B cell (primary cell): ENCODE data around the gene RFX8. TPM values are rescaled to one million over a fixed set of nuclear protein-coding genes. Genes with fewer than 3 reads are reported as not detected.

Experiments
- ATAC-seq: fragments of 200-7000 bp; cut with Tn5 transposase; one replicate; pipeline ENCODE4 v1.10.0; 2021; ENCODE audit warnings: low read depth, mild to moderate bottlenecking, moderate number of reproducible peaks, moderate library complexity
- CTCF ChIA-PET: fragments of 350-600 bp; sonication (Branson Sonifier 250); formaldehyde crosslinking; loops from one replicate; lab custom pipeline; 2021; ENCODE audit warnings: antibody characterized with exemption, inconsistent platforms; lab: Charles Lee
- POLR2A ChIA-PET: fragments of 350-600 bp; sonication (Branson Sonifier 250); formaldehyde crosslinking; loops from one replicate; lab custom pipeline; 2021; ENCODE audit warnings: antibody characterized with exemption; lab: Charles Lee
- DNase-seq: peaks from one replicate; pipeline ENCODE4 v3.0.0; 2013
- H2AFZ ChIP-seq: 2 replicates; pipeline ENCODE4 v1.6.1; 2012; ENCODE audit warnings: mild to moderate bottlenecking, low read depth, low read length; ENCODE audit not compliant: insufficient read depth, poor library complexity, severe bottlenecking
- H3K27ac ChIP-seq, 2 donors: 1 replicate in 1 of 2; 2 replicates in 1 of 2; pipeline ENCODE4 v1.5.1; 2012 to 2013; ENCODE audit warnings: low read length in 2 of 2, mild to moderate bottlenecking in 2 of 2, moderate library complexity in 1 of 2
- H3K27me3 ChIP-seq, 4 experiments: fragments of 200-600 bp in 1 of 4; sonication (generic) in 1 of 4; replicated peaks in 1 of 4; 1 replicate in 2 of 4; 2 replicates in 2 of 4; pipeline versions ENCODE4 v1.6.1 to v1.7.0; 2013 to 2016; ENCODE audit warnings: low read length in 3 of 4, mild to moderate bottlenecking in 2 of 4, mixed read lengths in 1 of 4, moderate library complexity in 1 of 4; ENCODE audit not compliant: insufficient read depth in 4 of 4, control insufficient read depth in 3 of 4; ENCODE audit errors: control extremely low read depth in 1 of 4
- H3K36me3 ChIP-seq, 2 experiments: replicated peaks in 1 of 2; 1 replicate in 1 of 2; 2 replicates in 1 of 2; pipeline versions ENCODE4 v1.6.1 to v1.7.1; 2013; ENCODE audit warnings: low read length in 1 of 2; ENCODE audit not compliant: insufficient read depth in 2 of 2, control insufficient read depth in 1 of 2; ENCODE audit errors: control extremely low read depth in 1 of 2, extremely low read depth in 1 of 2
- H3K4me1 ChIP-seq, 2 donors: fragments of 200-600 bp in 1 of 2; sonication (generic) in 1 of 2; 1 replicate in 1 of 2; 2 replicates in 1 of 2; pipeline versions ENCODE4 v1.5.1 to v1.6.1; 2013 to 2017; ENCODE audit warnings: low read length in 2 of 2; ENCODE audit not compliant: control insufficient read depth in 2 of 2, insufficient read depth in 2 of 2
- H3K4me2 ChIP-seq: replicated peaks from 2 replicates; pipeline ENCODE3; 2012; ENCODE audit warnings: mild to moderate bottlenecking, low read depth, low read length; ENCODE audit not compliant: poor library complexity, severe bottlenecking
- H3K4me3 ChIP-seq, 5 experiments: fragments of 200-600 bp in 1 of 5; sonication (generic) in 1 of 5; 1 replicate in 3 of 5; 2 replicates in 2 of 5; pipeline versions ENCODE4 v1.5.1 to v1.7.0; 2011 to 2016; ENCODE audit warnings: low read length in 4 of 5, mild to moderate bottlenecking in 4 of 5, low read depth in 2 of 5, control low read depth in 1 of 5, moderate library complexity in 1 of 5; ENCODE audit not compliant: insufficient read depth in 1 of 5; ENCODE audit errors: control extremely low read depth in 1 of 5, extremely low read depth in 1 of 5
- H3K79me2 ChIP-seq: fragments of 200-600 bp; sonication (generic); one replicate; pipeline ENCODE4 v1.6.0; 2016; ENCODE audit warnings: low read length; ENCODE audit not compliant: control insufficient read depth, insufficient read depth
- H3K9ac ChIP-seq: fragments of 200-600 bp; sonication (generic); 2 replicates; pipeline ENCODE4 v1.6.1; 2017; ENCODE audit warnings: mild to moderate bottlenecking, low read length, moderate library complexity
- H3K9me3 ChIP-seq, 3 donors: one replicate each; pipeline versions ENCODE4 v1.6.1 to v1.7.1; 2013; ENCODE audit warnings: low read length in 2 of 3; ENCODE audit not compliant: control insufficient read depth in 2 of 3, insufficient read depth in 1 of 3; ENCODE audit errors: control extremely low read depth in 1 of 3
- H4K20me1 ChIP-seq: 2 replicates; pipeline ENCODE4 v1.6.0; 2012; ENCODE audit warnings: mild to moderate bottlenecking, low read length; ENCODE audit not compliant: insufficient read depth, control insufficient read depth, poor library complexity, severe bottlenecking
- H3K27ac Mint-ChIP-seq: one replicate; pipeline ENCODE4 v1.8.0; 2021; ENCODE audit warnings: mixed read lengths
- H3K27me3 Mint-ChIP-seq: one replicate; pipeline ENCODE4 v1.8.0; 2021; ENCODE audit warnings: mixed read lengths
- H3K4me1 Mint-ChIP-seq: one replicate; pipeline ENCODE4 v1.8.0; 2021; ENCODE audit warnings: mixed read lengths
- H3K4me3 Mint-ChIP-seq: one replicate; pipeline ENCODE4 v1.8.0; 2021; ENCODE audit warnings: mixed read lengths
- H3K9me3 Mint-ChIP-seq: one replicate; pipeline ENCODE4 v1.8.0; 2022; ENCODE audit warnings: mixed read lengths; ENCODE audit not compliant: insufficient read depth
- CTCF ChIP-seq: fragments of 200-600 bp; IDR thresholded peaks from one replicate; pipeline ENCODE4 v1.8.0; 2022; ENCODE audit warnings: antibody characterized with exemption, mild to moderate bottlenecking
- EZH2 ChIP-seq: IDR thresholded peaks from 2 replicates; pipeline ENCODE4 v1.6.1; 2012; ENCODE audit warnings: borderline replicate concordance, low read depth, mild to moderate bottlenecking, moderate library complexity, low read length; ENCODE audit not compliant: insufficient read depth, poor library complexity, severe bottlenecking
- WGBS: methylation state at CpG from one replicate; pipeline ENCODE4 v1.1.5; 2013; ENCODE audit warnings: missing lambda C conversion rate; ENCODE audit not compliant: insufficient coverage; 5-methylcytosine and 5-hydroxymethylcytosine counted together
- intact Hi-C: fragments of 100-400 bp; cut with micrococcal nuclease; formaldehyde crosslinking; loops from one replicate; pipeline ENCODE4 v1.10.0; 2022
- polyA plus RNA-seq: library from polyadenylated mRNA; depleted of rRNA; stranded (reverse); fragments of >200 nt; gene quantifications from 2 replicates; pipeline ENCODE4 v1.2.3, GENCODE V29; 2012
- total RNA-seq, 2 donors: library from RNA; stranded (reverse); fragments of 120-200 nt in 1 of 2; gene quantifications; 1 replicate in 1 of 2; 2 replicates in 1 of 2; pipeline versions ENCODE4 v1.2.3 to v1.2.4, GENCODE V29; 2013 to 2022

Gene RFX8
- total and polyA plus RNA-seq, 2 donors (not counting 1 experiment from before 2014, with no cell fraction given), result not detected

- peaks cover 19% of the 10 kb centered on the region for H3K27me3 Mint-ChIP-seq
- Histone ChIP-seq H3K36me3 (no peaks in the 10 kb centered on the region), H2AFZ (no peak overlapping the region), H3K27ac (no peak overlapping the region), H3K4me1 (no peaks in the 10 kb centered on the region), H3K27me3 (peaks cover 0 to 5% (median 0%) of the 10 kb centered on the region in 4 experiments), H3K9ac (no peak overlapping the region), H3K9me3 (peaks cover 0 to 10% (median 7%) of the 10 kb centered on the region in 3 donors), H3K4me2 (no peak overlapping the region), H3K79me2 (no peaks in the 10 kb centered on the region), H3K4me3 (no peak overlapping the region), H4K20me1 (no peaks in the 10 kb centered on the region)
- no peaks in the 10 kb centered on the region for H3K4me1 Mint-ChIP-seq
- WGBS, result 82% methylated on average over 3 of the region's 9 CpGs
- ChIA-PET CTCF (interaction anchor here (0.6 kb wide), 1 partner anchor 829 kb away, joined by 3 read pairs; no protein-coding TSS in a partner anchor), POLR2A (no interaction called here)
- H3K9me3 Mint-ChIP-seq, result no peaks in the 10 kb centered on the region
- ATAC-seq (no peak), DNase-seq (no peak)
- intact Hi-C loops, result no loop called here
- TF ChIP-seq CTCF (no peak), EZH2 (no peak)
- no peak overlapping the region for H3K27ac Mint-ChIP-seq
- H3K4me3 Mint-ChIP-seq, result no peak overlapping the region
Observed at GRCh38 chr2:101412092-101412694, 62.7 kb downstream of the RFX8 start.

GRCh38 chr2:101410746-101411145, 64.2 kb downstream of the RFX8 start:
- WGBS, result 97% methylated on average over 4 of the region's 5 CpGs
- Histone ChIP-seq H3K27ac (no peak overlapping the region), H3K36me3 (no peaks in the 10 kb centered on the region), H2AFZ (no peak overlapping the region), H3K9me3 (peaks cover 0 to 10% (median 7%) of the 10 kb centered on the region in 3 donors), H3K9ac (no peak overlapping the region), H3K4me3 (no peak overlapping the region), H3K79me2 (no peaks in the 10 kb centered on the region), H4K20me1 (no peaks in the 10 kb centered on the region), H3K4me1 (peaks cover 4 to 5% of the 10 kb centered on the region in 2 donors), H3K4me2 (no peak overlapping the region), H3K27me3 (no peaks in the 10 kb centered on the region)
- no peak overlapping the region for H3K27ac Mint-ChIP-seq
- TF ChIP-seq CTCF (no peak), EZH2 (no peak)
- ChIA-PET POLR2A (no interaction called here), CTCF (interaction anchor here (1.8 kb wide), 1 partner anchor 69 kb away, joined by 5 read pairs; no protein-coding TSS in a partner anchor)
- no peak for ATAC-seq
- DNase-seq, result no peak
- H3K4me1 Mint-ChIP-seq, result peaks cover 4% of the 10 kb centered on the region
- peaks cover 14% of the 10 kb centered on the region for H3K27me3 Mint-ChIP-seq
- intact Hi-C loops, result no loop called here
- H3K4me3 Mint-ChIP-seq, result no peak overlapping the region
- no peaks in the 10 kb centered on the region for H3K9me3 Mint-ChIP-seq
